ENCODE data around the gene SERPINB6. TPM values are rescaled to one million over a fixed set of nuclear protein-coding genes. Genes with fewer than 3 reads are reported as not detected.

The SERPINB6 gene
- total RNA-seq, 1 experiment from 2014 or later: 34.8 TPM

- intact Hi-C loops (cut with micrococcal nuclease; ENCODE audit: unreplicated experiment): no loop called here
- H3K27ac ChIP-seq (ENCODE audit: low read depth, low read length, poor library complexity, severe bottlenecking): no peak overlapping the region
- ChIA-PET CTCF (interaction anchor here (0.7 kb wide), 1 partner anchor 22 kb away, joined by 7 read pairs; no protein-coding TSS in a partner anchor), POLR2A (ENCODE audit: low non-redundant PET) (no interaction called here)
- no peaks in the 10 kb centered on the region for H3K27me3 ChIP-seq (replicated peaks; ENCODE audit: insufficient read depth, low read depth, low read length, poor library complexity)
- no peaks in the 10 kb centered on the region for H3K9me3 ChIP-seq (ENCODE audit: low read depth, low read length, poor library complexity, severe bottlenecking)
- DNase-seq (ENCODE audit: low spot score): no peak
- no TSS peak for BruUV-seq (replicated peaks)
- H3K4me3 ChIP-seq (ENCODE audit: low read depth, low read length, poor library complexity, severe bottlenecking): no peak overlapping the region
- no peak for TF ChIP-seq EZH2 (IDR thresholded peaks at IDR 0.05; ENCODE audit: borderline replicate concordance, low read depth, low read length, poor library complexity, severe bottlenecking)
- H3K4me1 ChIP-seq (ENCODE audit: insufficient read depth, low read length, poor library complexity, severe bottlenecking): no peaks in the 10 kb centered on the region
- H3K36me3 ChIP-seq (ENCODE audit: insufficient read depth, low read length, poor library complexity, severe bottlenecking): no peaks in the 10 kb centered on the region
Observed at GRCh38 chr6:2979819-2980464, 8.6 kb upstream of the SERPINB6 start.

GRCh38 chr6:2978923-2979322, 7.6 kb upstream of the SERPINB6 start:
- no TSS peak for BruUV-seq (replicated peaks)

DNA sequence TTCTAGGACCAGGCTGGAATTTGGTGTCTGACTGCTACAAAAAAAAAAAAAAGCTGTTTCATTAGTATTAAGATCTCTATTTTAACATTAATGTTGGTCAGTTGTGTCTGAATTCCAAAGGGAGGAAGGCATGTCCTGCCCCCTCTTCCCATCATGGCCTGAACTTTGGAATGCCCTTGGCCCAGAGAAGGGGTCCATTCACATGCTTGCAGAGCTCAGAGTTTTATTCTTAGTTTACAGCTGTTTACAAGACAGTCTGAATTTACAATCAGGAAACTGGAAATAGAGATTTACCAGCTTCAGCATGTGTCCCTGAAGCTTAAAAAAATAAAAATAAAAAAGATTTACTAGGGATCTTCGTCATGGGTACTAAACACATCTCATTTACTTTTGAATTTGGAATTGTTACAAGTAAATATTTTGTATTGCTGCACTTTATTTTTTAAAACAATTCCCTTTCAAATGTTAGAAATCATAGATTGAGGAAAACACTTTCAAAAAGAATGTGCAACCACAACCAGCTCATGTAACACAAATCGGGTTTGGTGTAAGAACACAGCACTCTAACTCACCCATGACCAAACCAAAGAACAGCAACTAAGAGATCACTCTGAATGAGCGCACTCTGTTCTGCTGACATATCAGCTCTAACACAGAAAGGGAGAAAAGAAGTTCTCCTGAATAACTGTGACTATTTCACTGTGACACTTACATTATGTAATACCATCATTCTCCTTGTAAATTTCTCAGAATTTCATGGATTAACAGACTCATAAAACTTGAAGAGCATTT, 6.6 kb upstream of the SERPINB6 start:
- no peaks in the 10 kb centered on the region for H3K36me3 ChIP-seq (ENCODE audit: insufficient read depth, low read length, poor library complexity, severe bottlenecking)
- no peaks in the 10 kb centered on the region for H3K4me1 ChIP-seq (ENCODE audit: insufficient read depth, low read length, poor library complexity, severe bottlenecking)
- no peak for DNase-seq (ENCODE audit: low spot score)
- no peak overlapping the region for H3K4me3 ChIP-seq (ENCODE audit: low read depth, low read length, poor library complexity, severe bottlenecking)
- H3K27ac ChIP-seq (ENCODE audit: low read depth, low read length, poor library complexity, severe bottlenecking): no peak overlapping the region
- CTCF ChIA-PET: interaction anchor here (0.6 to 0.7 kb wide), 3 partner anchors 21 to 68 kb away, joined by 6 to 8 read pairs (median 6); no protein-coding TSS in a partner anchor
- H3K9me3 ChIP-seq (ENCODE audit: low read depth, low read length, poor library complexity, severe bottlenecking): no peaks in the 10 kb centered on the region
- POLR2A ChIA-PET (ENCODE audit: low non-redundant PET): no interaction called here
- TF ChIP-seq, protein P1, sequence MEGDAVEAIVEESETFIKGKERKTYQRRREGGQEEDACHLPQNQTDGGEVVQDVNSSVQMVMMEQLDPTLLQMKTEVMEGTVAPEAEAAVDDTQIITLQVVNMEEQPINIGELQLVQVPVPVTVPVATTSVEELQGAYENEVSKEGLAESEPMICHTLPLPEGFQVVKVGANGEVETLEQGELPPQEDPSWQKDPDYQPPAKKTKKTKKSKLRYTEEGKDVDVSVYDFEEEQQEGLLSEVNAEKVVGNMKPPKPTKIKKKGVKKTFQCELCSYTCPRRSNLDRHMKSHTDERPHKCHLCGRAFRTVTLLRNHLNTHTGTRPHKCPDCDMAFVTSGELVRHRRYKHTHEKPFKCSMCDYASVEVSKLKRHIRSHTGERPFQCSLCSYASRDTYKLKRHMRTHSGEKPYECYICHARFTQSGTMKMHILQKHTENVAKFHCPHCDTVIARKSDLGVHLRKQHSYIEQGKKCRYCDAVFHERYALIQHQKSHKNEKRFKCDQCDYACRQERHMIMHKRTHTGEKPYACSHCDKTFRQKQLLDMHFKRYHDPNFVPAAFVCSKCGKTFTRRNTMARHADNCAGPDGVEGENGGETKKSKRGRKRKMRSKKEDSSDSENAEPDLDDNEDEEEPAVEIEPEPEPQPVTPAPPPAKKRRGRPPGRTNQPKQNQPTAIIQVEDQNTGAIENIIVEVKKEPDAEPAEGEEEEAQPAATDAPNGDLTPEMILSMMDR (conservative IDR thresholded peaks at IDR 0.05; ENCODE audit: low read depth, low read length): no peak
- no peak for TF ChIP-seq EZH2 (IDR thresholded peaks at IDR 0.05; ENCODE audit: borderline replicate concordance, low read depth, low read length, poor library complexity, severe bottlenecking)
- intact Hi-C loops (cut with micrococcal nuclease; ENCODE audit: unreplicated experiment): no loop called here
- no peaks in the 10 kb centered on the region for H3K27me3 ChIP-seq (replicated peaks; ENCODE audit: insufficient read depth, low read depth, low read length, poor library complexity)
- BruUV-seq (replicated peaks): no TSS peak

More at GRCh38 chr6:2978923-2979322, 7.6 kb upstream of the SERPINB6 start:
- TF ChIP-seq, protein P1 (conservative IDR thresholded peaks at IDR 0.05; ENCODE audit: low read depth, low read length): no peak
- no peak for TF ChIP-seq EZH2 (IDR thresholded peaks at IDR 0.05; ENCODE audit: borderline replicate concordance, low read depth, low read length, poor library complexity, severe bottlenecking)
- H3K4me3 ChIP-seq (ENCODE audit: low read depth, low read length, poor library complexity, severe bottlenecking): no peak overlapping the region
- no peaks in the 10 kb centered on the region for H3K36me3 ChIP-seq (ENCODE audit: insufficient read depth, low read length, poor library complexity, severe bottlenecking)
- ChIA-PET CTCF (interaction anchor here (0.7 kb wide), 1 partner anchor 23 kb away, joined by 7 read pairs; no protein-coding TSS in a partner anchor), POLR2A (ENCODE audit: low non-redundant PET) (no interaction called here)
- DNase-seq (ENCODE audit: low spot score): no peak
- intact Hi-C loops (cut with micrococcal nuclease; ENCODE audit: unreplicated experiment): no loop called here
- no peaks in the 10 kb centered on the region for H3K4me1 ChIP-seq (ENCODE audit: insufficient read depth, low read length, poor library complexity, severe bottlenecking)
- no peak overlapping the region for H3K27ac ChIP-seq (ENCODE audit: low read depth, low read length, poor library complexity, severe bottlenecking)
- no peaks in the 10 kb centered on the region for H3K27me3 ChIP-seq (replicated peaks; ENCODE audit: insufficient read depth, low read depth, low read length, poor library complexity)
- no peaks in the 10 kb centered on the region for H3K9me3 ChIP-seq (ENCODE audit: low read depth, low read length, poor library complexity, severe bottlenecking)

Measured in A673 (cell line).